MM.1S (cell line): ENCODE results near the gene RFXANK.

Experiments used
- CTCF ChIP-seq: fragments of 300-600 bp; sonication (generic); IDR thresholded peaks from 2 replicates; pipeline ENCODE4 v1.5.1; 2016; ENCODE audit warnings: antibody characterized with exemption, low read length, mixed read lengths
- EZH2phosphoT487 ChIP-seq: fragments of 300-600 bp; sonication (generic); IDR thresholded peaks from 2 replicates; pipeline ENCODE4 v1.6.1; 2018; ENCODE audit warnings: antibody characterized with exemption, low read length

DNA sequence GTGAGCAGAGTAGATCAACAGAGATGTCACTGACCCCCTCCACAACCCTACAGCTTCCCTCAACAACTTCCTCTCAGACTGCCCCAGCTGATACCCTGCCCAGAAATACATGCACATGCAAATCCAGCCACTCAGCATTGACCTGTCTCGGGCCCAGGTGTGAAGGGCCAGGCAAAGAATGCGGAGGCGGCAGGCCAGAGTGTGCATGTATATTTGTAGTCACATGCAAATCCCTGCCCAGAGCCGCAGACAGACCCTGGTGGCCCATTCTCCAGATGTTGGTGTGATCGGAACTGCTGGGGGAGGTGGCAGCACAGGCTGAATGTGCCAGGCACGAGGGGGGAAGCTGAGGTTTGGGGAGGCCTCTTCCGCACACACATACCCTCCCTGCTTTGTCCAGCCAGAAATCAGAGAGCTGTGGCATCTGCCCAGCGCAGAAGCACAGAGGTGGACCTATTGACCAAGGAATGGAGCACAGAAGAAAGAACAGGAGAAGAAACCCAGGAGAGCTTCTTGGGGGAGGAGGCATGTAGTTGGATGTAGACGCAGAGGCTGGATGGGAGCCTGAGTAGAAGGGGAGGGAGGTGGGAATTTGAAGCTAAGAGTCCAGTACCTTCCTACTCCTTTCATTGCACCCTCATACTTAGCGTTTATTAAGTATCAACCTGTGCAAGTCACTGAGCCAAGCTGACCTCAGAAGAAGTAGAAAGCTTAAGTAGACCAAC lies 36.4 kb upstream of the RFXANK start:
- TF ChIP-seq CTCF (no peak), EZH2phosphoT487 (no peak)
